ENCODE measurements around the gene MLH1. TPM values are rescaled to one million over a fixed set of nuclear protein-coding genes. Genes with fewer than 3 reads are reported as not detected.
"Not testable (repeated sequence)": the region's sequence is repeated elsewhere in the genome, so short reads cannot be mapped to it uniquely, and the experiment has no call there.

MLH1 gene
- total RNA-seq, 2 donors from 2014 or later: 80.3 to 81.8 TPM

DNA sequence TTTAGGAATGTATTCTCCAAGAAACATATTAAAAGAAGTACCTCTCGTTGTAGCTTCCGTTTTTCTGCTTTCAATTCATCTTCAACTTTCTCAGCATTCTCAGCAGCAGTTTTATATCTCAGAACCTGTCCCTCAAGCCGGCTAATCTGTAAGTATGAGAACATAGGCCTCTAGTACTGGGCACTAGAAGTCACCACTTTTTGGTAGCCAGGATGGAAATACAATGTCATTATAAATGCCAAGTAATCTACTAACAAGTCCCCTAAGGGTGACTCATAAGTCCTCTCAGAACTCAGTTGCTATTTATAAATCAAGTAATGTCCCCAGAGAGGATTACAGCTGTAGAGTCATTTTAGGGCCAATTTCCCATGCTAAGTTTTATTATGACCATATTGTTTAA lies 61.1 kb downstream of the MLH1 start:
- peak overlapping the region in 1 of 2 donors; percentile 43 for H3K4me3 Mint-ChIP-seq
- peaks cover 4 to 16% of the 10 kb centered on the region in 2 donors for H3K36me3 Mint-ChIP-seq (ENCODE audit: insufficient read depth in 2 of 2)
- peaks cover 10% of the 10 kb centered on the region for H3K4me1 Mint-ChIP-seq (ENCODE audit: low read depth)
- H3K27ac Mint-ChIP-seq: peak overlapping the region; percentile 94
- no peaks in the 10 kb centered on the region for H3K27me3 Mint-ChIP-seq (ENCODE audit: low read depth)
- H3K9me3 Mint-ChIP-seq: no peaks in the 10 kb centered on the region
- no peak for DNase-seq
- ATAC-seq (replicated peaks in 1 of 2): peak; percentile 75 to 91

DNA sequence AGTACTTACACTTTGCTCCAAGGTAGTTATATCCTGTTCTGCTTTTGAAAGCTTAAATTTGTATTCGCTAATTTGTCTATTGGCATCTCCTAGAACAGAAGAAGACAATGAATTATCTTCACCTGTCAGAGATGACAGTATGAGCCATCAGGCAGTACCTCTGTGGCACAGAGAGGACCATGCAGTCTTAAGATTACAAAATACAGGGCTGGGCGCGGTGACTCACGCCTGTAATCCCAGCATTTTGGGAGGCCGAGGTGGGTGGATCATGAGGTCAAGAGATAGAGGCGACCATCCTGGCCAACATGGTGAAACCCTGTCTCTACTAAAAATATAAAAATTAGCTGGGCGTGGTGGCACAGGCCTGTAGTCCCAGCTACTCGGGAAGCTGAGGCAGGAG lies 61.8 kb downstream of the MLH1 start:
- Mint-ChIP-seq H3K36me3 (ENCODE audit: insufficient read depth in 2 of 2) (peaks cover 3 to 12% of the 10 kb centered on the region in 2 donors), H3K27ac (peak overlapping the region; percentile 94), H3K4me1 (ENCODE audit: low read depth) (peaks cover 10% of the 10 kb centered on the region)
- not testable (repeated sequence) for H3K27me3 Mint-ChIP-seq (ENCODE audit: low read depth); DNase-seq; H3K4me3 Mint-ChIP-seq; ATAC-seq (replicated peaks in 1 of 2); H3K9me3 Mint-ChIP-seq

DNA sequence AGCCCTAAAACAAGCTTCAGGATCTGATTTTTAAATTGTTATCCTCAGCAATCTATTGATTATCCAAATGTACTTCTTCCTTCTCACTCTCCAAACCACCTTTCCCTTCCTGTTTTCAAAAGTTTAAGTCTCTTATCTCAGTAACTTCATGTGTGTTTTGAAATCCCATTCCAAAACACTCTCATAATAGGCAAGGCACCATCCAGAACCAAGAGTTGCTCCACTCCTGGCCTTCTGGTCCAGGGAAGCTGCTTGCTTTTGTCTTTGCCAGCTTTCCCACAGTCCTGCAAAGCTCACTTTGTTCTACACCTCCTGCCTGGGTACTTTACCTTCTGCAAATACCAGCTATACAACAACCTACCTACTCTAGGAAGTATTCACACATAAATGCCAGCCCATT lies 63.5 kb downstream of the MLH1 start:
- Mint-ChIP-seq H3K9me3 (no peaks in the 10 kb centered on the region), H3K36me3 (ENCODE audit: insufficient read depth in 2 of 2) (peaks cover 2 to 11% of the 10 kb centered on the region in 2 donors), H3K4me1 (ENCODE audit: low read depth) (peaks cover 10% of the 10 kb centered on the region), H3K27me3 (ENCODE audit: low read depth) (no peaks in the 10 kb centered on the region), H3K4me3 (no peak overlapping the region), H3K27ac (peak overlapping the region; percentile 3)
- no peak for DNase-seq
- ATAC-seq (replicated peaks in 1 of 2): no peak

DNA sequence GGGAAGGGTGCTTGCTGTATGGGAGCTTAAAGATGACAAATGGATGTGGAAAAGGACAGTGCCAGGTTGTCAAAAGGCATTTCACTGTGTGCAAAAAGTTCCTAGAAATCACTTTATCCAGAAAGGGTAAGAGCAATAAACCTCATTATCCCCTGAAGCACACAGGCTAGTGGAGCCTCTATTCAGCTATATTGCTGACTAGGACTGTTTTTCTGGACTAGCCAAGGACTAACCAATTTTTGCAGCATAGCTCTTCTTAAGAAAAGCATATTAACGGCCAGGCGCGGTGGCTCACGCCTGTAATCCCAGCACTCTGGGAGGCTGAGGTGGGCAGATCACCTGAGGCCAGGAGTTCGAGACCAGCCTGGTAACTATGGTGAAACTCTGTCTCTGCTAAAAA lies 64.8 kb downstream of the MLH1 start:
- H3K4me1 Mint-ChIP-seq (ENCODE audit: low read depth): peaks cover 10% of the 10 kb centered on the region
- no peak overlapping the region for H3K27ac Mint-ChIP-seq
- no peak for DNase-seq
- H3K9me3 Mint-ChIP-seq: no peaks in the 10 kb centered on the region
- no peak overlapping the region for H3K4me3 Mint-ChIP-seq
- no peak for ATAC-seq (replicated peaks in 1 of 2)
- no peaks in the 10 kb centered on the region for H3K27me3 Mint-ChIP-seq (ENCODE audit: low read depth)
- peaks cover 2 to 11% of the 10 kb centered on the region in 2 donors for H3K36me3 Mint-ChIP-seq (ENCODE audit: insufficient read depth in 2 of 2)

DNA sequence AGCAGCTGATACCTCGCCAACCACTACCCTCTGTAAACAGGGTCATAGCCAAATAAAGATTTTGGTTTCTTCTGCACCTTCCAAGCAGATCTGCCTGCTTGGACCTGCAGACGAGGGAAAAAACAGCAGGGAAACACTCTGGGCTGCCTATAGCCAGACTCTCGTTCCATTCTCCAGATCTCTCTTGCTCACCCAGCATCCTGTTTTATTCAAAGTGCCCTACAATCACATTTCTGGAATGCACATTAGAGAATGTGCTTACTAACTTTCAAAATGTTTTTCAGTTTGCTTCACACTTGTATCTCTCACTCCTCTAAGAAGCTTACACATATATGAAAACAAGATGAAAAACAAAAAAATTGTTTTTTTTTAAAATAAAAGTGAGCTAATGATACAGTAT lies 71.4 kb downstream of the MLH1 start:
- Mint-ChIP-seq H3K27me3 (ENCODE audit: low read depth) (no peaks in the 10 kb centered on the region), H3K27ac (no peak overlapping the region), H3K9me3 (no peaks in the 10 kb centered on the region), H3K36me3 (ENCODE audit: insufficient read depth in 2 of 2) (peaks cover 5 to 8% of the 10 kb centered on the region in 2 donors), H3K4me1 (ENCODE audit: low read depth) (no peaks in the 10 kb centered on the region), H3K4me3 (no peak overlapping the region)
- no peak for ATAC-seq (replicated peaks in 1 of 2)
- DNase-seq: no peak

DNA sequence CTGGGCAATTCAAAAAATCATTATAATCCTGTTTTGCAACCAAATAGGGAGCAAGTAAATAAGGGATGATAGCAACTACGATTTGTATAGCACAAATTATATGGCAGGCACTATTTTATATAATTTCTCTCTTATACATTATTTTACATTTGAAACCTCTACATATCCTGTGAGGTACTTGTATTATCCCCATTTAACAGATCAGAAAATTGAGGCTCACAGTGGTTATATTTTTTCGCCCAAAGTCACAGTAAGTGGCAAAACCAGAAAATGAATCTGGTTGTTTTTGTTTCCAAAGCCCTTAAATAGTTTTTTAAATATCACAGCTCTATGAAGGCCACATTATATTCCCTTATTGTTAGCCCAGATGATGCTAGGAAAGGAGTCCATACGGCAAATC lies 74.3 kb downstream of the MLH1 start:
- H3K36me3 Mint-ChIP-seq (ENCODE audit: insufficient read depth in 2 of 2): peaks cover 3 to 4% of the 10 kb centered on the region in 2 donors
- no peak overlapping the region for H3K4me3 Mint-ChIP-seq
- H3K27me3 Mint-ChIP-seq (ENCODE audit: low read depth): no peaks in the 10 kb centered on the region
- DNase-seq: no peak
- peaks cover 1% of the 10 kb centered on the region for H3K4me1 Mint-ChIP-seq (ENCODE audit: low read depth)
- H3K27ac Mint-ChIP-seq: no peak overlapping the region
- H3K9me3 Mint-ChIP-seq: no peaks in the 10 kb centered on the region
- ATAC-seq (replicated peaks in 1 of 2): no peak

DNA sequence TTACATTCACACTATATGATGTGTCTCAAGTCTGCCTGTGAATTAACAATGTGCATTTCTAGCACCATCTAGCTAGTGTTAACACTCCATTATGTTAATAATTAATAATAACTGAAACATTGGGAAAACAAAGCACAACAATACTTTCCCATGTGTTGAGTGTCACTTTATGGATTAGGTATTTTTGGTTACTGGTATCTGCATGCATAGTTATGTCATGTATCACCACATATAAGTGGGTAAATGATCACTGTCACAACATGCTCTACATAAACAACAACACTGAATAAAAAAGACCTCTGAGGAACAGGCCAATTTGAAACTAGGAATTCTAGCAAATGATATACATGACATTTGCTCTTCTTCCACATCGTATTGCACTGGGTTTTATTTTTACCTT lies 74.7 kb downstream of the MLH1 start:
- Mint-ChIP-seq H3K27me3 (ENCODE audit: low read depth) (no peaks in the 10 kb centered on the region), H3K4me1 (ENCODE audit: low read depth) (peaks cover 6% of the 10 kb centered on the region), H3K36me3 (ENCODE audit: insufficient read depth in 2 of 2) (peaks cover 3 to 4% of the 10 kb centered on the region in 2 donors), H3K9me3 (no peaks in the 10 kb centered on the region), H3K4me3 (no peak overlapping the region), H3K27ac (no peak overlapping the region)
- DNase-seq: no peak
- ATAC-seq (replicated peaks in 1 of 2): no peak

DNA sequence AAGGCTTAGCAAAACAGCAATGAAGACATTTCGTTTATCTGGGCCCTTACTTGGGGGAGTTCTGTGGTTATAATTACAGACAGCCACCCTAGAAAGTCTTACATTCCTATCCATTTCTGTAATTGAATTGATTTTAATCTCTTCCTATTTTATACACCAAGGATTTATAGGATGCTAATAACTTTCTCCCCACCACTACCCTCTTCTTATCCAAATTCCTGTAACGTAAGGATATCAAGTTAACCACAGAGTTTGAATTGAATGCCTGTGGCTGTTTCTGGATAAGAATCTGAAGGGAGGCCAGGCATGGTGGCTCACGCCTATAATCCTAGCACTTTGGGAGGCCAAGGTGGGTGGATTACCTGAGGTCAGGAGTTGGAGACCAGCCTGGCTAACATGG lies 78.6 kb downstream of the MLH1 start:
- Mint-ChIP-seq H3K9me3 (no peaks in the 10 kb centered on the region), H3K4me3 (no peak overlapping the region), H3K36me3 (ENCODE audit: insufficient read depth in 2 of 2) (peaks cover 0 to 5% of the 10 kb centered on the region in 2 donors), H3K27me3 (ENCODE audit: low read depth) (no peaks in the 10 kb centered on the region), H3K27ac (no peak overlapping the region), H3K4me1 (ENCODE audit: low read depth) (peaks cover 17% of the 10 kb centered on the region)
- DNase-seq (no peak), ATAC-seq (replicated peaks in 1 of 2) (no peak)

DNA sequence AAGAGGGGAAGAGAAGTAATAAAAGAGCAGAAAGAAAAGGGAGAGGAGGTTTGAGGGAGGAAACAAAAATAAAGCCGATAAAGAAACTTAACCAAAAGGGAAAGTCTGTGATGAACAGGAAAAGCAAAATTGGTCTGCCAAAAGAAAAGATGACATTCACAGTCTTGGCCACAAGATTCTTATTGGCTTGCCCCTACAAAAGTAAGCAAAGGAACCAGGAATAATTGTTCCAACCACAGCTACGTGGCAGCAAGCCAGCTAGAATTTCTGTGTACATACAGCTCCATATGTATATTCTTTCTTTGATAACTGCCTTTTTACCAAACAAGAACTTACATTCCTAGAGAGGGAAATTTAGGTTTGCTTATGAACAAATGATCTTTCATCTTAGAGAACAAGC lies 79.6 kb downstream of the MLH1 start:
- no peak overlapping the region for H3K27ac Mint-ChIP-seq
- no peaks in the 10 kb centered on the region for H3K9me3 Mint-ChIP-seq
- DNase-seq: no peak
- peaks cover 17% of the 10 kb centered on the region for H3K4me1 Mint-ChIP-seq (ENCODE audit: low read depth)
- no peak for ATAC-seq (replicated peaks in 1 of 2)
- no peaks in the 10 kb centered on the region for H3K27me3 Mint-ChIP-seq (ENCODE audit: low read depth)
- no peak overlapping the region for H3K4me3 Mint-ChIP-seq
- H3K36me3 Mint-ChIP-seq (ENCODE audit: insufficient read depth in 2 of 2): peaks cover 0 to 5% of the 10 kb centered on the region in 2 donors

DNA sequence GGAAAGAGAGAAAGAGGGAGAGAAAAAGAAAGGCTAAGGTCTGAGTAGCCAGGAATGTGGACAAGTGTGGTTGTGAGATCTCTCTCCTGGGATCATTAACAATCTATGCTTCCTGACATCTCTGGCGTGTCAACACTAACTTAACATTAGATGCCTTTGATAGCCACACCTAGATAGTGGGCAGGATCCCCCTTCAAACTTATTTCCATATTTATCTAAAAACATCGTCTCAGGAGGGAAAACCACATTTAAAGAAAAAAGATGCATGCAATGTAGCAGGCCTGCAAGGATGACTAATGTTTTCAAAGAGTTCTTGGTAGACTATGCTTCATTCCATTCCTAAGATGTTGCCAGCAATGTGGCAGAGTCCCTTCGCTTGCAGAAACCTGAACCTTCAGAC lies 80.9 kb downstream of the MLH1 start:
- Mint-ChIP-seq H3K27me3 (ENCODE audit: low read depth) (no peaks in the 10 kb centered on the region), H3K27ac (no peak overlapping the region), H3K36me3 (ENCODE audit: insufficient read depth in 2 of 2) (peaks cover 0 to 2% of the 10 kb centered on the region in 2 donors), H3K4me3 (no peak overlapping the region), H3K9me3 (no peaks in the 10 kb centered on the region), H3K4me1 (ENCODE audit: low read depth) (peaks cover 17% of the 10 kb centered on the region)
- no peak for DNase-seq
- no peak for ATAC-seq (replicated peaks in 1 of 2)

DNA sequence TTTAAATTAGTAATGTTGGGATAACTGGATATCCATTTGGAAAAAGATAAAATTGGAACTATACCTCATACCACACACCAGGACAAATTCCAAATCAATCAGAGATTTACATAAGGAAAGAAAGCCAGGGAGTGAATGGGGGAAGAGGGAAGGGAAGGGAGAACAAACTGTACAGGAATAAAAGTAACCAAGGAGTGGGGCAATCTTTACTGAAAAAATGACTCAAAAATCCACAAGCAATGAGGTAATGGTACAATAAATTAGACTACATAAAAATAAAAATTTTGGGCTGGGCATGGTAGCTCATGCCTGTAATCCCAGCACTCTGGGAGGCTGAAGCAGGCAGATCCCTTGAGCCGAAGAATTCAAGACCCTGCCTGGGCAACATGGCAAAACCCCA lies 82.6 kb downstream of the MLH1 start:
- no peak for DNase-seq
- no peak overlapping the region for H3K4me3 Mint-ChIP-seq
- no peaks in the 10 kb centered on the region for H3K27me3 Mint-ChIP-seq (ENCODE audit: low read depth)
- no peak for ATAC-seq (replicated peaks in 1 of 2)
- H3K4me1 Mint-ChIP-seq (ENCODE audit: low read depth): peaks cover 17% of the 10 kb centered on the region
- no peaks in the 10 kb centered on the region for H3K9me3 Mint-ChIP-seq
- peaks cover 0 to 5% of the 10 kb centered on the region in 2 donors for H3K36me3 Mint-ChIP-seq (ENCODE audit: insufficient read depth in 2 of 2)
- H3K27ac Mint-ChIP-seq: no peak overlapping the region

DNA sequence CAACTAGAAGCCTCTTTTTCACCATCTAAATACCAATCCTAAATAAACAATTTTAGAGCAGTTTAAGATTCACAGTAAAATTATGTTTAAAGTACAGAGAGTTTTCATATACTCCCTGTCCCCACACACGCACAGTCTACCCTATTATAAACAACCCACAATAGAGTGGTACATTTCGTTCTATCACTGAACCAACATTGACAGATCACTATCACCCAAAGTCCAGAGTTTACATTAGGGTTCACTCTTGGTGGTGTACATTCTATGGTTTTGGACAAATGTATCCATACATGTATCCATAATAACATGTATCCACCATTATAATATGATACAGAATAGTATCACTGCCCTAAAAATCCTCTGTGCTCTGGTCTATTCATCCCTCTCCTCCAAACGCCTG lies 89.0 kb downstream of the MLH1 start:
- no peaks in the 10 kb centered on the region for H3K4me1 Mint-ChIP-seq (ENCODE audit: low read depth)
- no peaks in the 10 kb centered on the region for H3K27me3 Mint-ChIP-seq (ENCODE audit: low read depth)
- no peak for DNase-seq
- H3K36me3 Mint-ChIP-seq (ENCODE audit: insufficient read depth in 2 of 2): peaks cover 0 to 3% of the 10 kb centered on the region in 2 donors
- no peak overlapping the region for H3K27ac Mint-ChIP-seq
- no peaks in the 10 kb centered on the region for H3K9me3 Mint-ChIP-seq
- ATAC-seq (replicated peaks in 1 of 2): no peak
- H3K4me3 Mint-ChIP-seq: no peak overlapping the region

DNA sequence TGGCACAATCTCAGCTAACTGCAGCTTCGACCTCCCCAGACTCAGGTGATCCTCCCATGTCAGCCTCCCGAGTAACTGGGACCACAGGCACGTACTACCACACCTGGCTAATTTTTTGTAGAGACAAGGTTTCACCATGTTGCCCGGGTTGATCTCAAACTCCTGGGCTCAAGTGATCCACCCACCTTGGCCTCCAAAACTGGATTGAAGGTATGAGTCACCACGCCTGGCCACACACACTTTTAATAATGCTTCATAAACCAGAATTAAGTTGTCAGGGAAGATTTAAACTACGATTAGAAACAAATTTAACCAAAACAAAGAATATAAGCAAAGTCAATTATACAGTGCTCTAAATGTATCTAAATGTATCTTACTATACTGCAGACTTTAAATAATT lies 93.6 kb downstream of the MLH1 start:
- Mint-ChIP-seq H3K9me3 (no peaks in the 10 kb centered on the region), H3K4me1 (ENCODE audit: low read depth) (no peaks in the 10 kb centered on the region), H3K36me3 (ENCODE audit: insufficient read depth in 2 of 2) (no peaks in the 10 kb centered on the region), H3K27me3 (ENCODE audit: low read depth) (no peaks in the 10 kb centered on the region), H3K27ac (no peak overlapping the region), H3K4me3 (no peak overlapping the region)
- ATAC-seq (replicated peaks in 1 of 2) (no peak), DNase-seq (no peak)

DNA sequence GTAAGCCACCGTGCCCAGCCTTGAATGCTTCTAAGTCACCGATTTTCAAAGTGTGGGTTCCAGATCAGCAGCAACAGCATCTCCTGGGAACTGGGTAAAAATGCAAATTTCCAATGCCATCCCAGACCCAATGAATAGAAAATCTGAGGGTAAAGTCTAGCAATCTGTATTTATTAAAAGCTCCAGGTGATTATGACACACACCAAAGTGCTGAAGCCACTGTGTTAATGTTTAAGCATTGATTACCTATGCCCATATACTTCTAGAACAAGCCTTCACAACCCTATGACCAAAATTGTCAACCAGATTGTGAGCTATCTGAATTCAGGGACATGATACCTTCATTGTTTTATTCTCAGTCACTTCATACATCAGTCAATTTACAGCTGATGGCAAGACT lies 94.6 kb downstream of the MLH1 start:
- no peaks in the 10 kb centered on the region for H3K9me3 Mint-ChIP-seq
- H3K36me3 Mint-ChIP-seq (ENCODE audit: insufficient read depth in 2 of 2): no peaks in the 10 kb centered on the region
- H3K4me3 Mint-ChIP-seq: no peak overlapping the region
- ATAC-seq (replicated peaks in 1 of 2): no peak
- H3K4me1 Mint-ChIP-seq (ENCODE audit: low read depth): no peaks in the 10 kb centered on the region
- no peak overlapping the region for H3K27ac Mint-ChIP-seq
- H3K27me3 Mint-ChIP-seq (ENCODE audit: low read depth): no peaks in the 10 kb centered on the region
- DNase-seq: no peak
